Ectodermal cell (in vitro differentiated cells): ENCODE results near the gene SLC25A21.

ENCODE experiments used
- H3K27ac ChIP-seq: 2 replicates; pipeline ENCODE4 v1.7.0; 2013; ENCODE audit warnings: mild to moderate bottlenecking, low read depth, low read length; ENCODE audit not compliant: insufficient read depth, poor library complexity, severe bottlenecking
- H3K27me3 ChIP-seq: 2 replicates; pipeline ENCODE4 v1.7.0; 2013; ENCODE audit warnings: mild to moderate bottlenecking, low read length; ENCODE audit not compliant: insufficient read depth, control insufficient read depth, poor library complexity, severe bottlenecking
- H3K36me3 ChIP-seq: one replicate; pipeline ENCODE4 v1.7.0; 2013; ENCODE audit warnings: low read length; ENCODE audit not compliant: control insufficient read depth, insufficient read depth
- H3K4me1 ChIP-seq: one replicate; pipeline ENCODE4 v1.7.0; 2013; ENCODE audit warnings: low read length; ENCODE audit not compliant: control insufficient read depth, insufficient read depth
- H3K4me3 ChIP-seq: 2 replicates; pipeline ENCODE4 v1.7.0; 2013; ENCODE audit warnings: low read depth, low read length, control low read depth; ENCODE audit not compliant: insufficient read depth
- H3K9me3 ChIP-seq: 2 replicates; pipeline ENCODE4 v1.7.0; 2013; ENCODE audit warnings: mild to moderate bottlenecking, low read length, moderate library complexity; ENCODE audit not compliant: control insufficient read depth
- WGBS, 2 experiments: methylation state at CpG; one replicate each; pipeline ENCODE4 v1.1.7; 2013; ENCODE audit warnings: missing lambda C conversion rate in 2 of 2; 5-methylcytosine and 5-hydroxymethylcytosine counted together

SLC25A21 gene

GRCh38 chr14:37145395-37145794 lies 27.0 kb downstream of the SLC25A21 start:
- H3K4me3 ChIP-seq: no peak overlapping the region
- H3K4me1 ChIP-seq: no peaks in the 10 kb centered on the region
- H3K27ac ChIP-seq: no peak overlapping the region
- no peaks in the 10 kb centered on the region for H3K9me3 ChIP-seq
- H3K36me3 ChIP-seq: no peaks in the 10 kb centered on the region
- H3K27me3 ChIP-seq: no peaks in the 10 kb centered on the region

- no peak overlapping the region for H3K27ac ChIP-seq
- no peaks in the 10 kb centered on the region for H3K9me3 ChIP-seq
- WGBS, 2 experiments: 92 to 93% methylated on average over 3 of the region's 3 CpGs
- H3K4me1 ChIP-seq: no peaks in the 10 kb centered on the region
- no peaks in the 10 kb centered on the region for H3K36me3 ChIP-seq
- H3K27me3 ChIP-seq: no peaks in the 10 kb centered on the region
- no peak overlapping the region for H3K4me3 ChIP-seq
Observed at GRCh38 chr14:37144729-37145363, 27.6 kb downstream of the SLC25A21 start.

- Histone ChIP-seq H3K9me3 (no peaks in the 10 kb centered on the region), H3K4me1 (no peaks in the 10 kb centered on the region), H3K4me3 (no peak overlapping the region), H3K27ac (no peak overlapping the region), H3K27me3 (no peaks in the 10 kb centered on the region), H3K36me3 (no peaks in the 10 kb centered on the region)
- WGBS, 2 experiments: 89 to 91% methylated on average over 2 of the region's 2 CpGs
Observed at GRCh38 chr14:37143475-37143874, 28.9 kb downstream of the SLC25A21 start.

GRCh38 chr14:37142835-37143401 lies 29.5 kb downstream of the SLC25A21 start:
- Histone ChIP-seq H3K4me3 (no peak overlapping the region), H3K4me1 (no peaks in the 10 kb centered on the region), H3K36me3 (no peaks in the 10 kb centered on the region), H3K9me3 (no peaks in the 10 kb centered on the region), H3K27ac (no peak overlapping the region), H3K27me3 (no peaks in the 10 kb centered on the region)
- 84 to 86% methylated on average over 3 of the region's 3 CpGs for whole genome bisulfite sequencing, 2 experiments

GRCh38 chr14:37140176-37140575 lies 32.2 kb downstream of the SLC25A21 start:
- 85% methylated on average over 2 of the region's 2 CpGs; no CpG with 5 or more reads in 1 of the 2 experiments for WGBS, 2 experiments

GRCh38 chr14:37139710-37140109 lies 32.7 kb downstream of the SLC25A21 start:
- Histone ChIP-seq H3K4me3 (no peak overlapping the region), H3K4me1 (no peaks in the 10 kb centered on the region), H3K27me3 (no peaks in the 10 kb centered on the region), H3K27ac (no peak overlapping the region), H3K9me3 (no peaks in the 10 kb centered on the region), H3K36me3 (no peaks in the 10 kb centered on the region)
- WGBS, 2 experiments: 90 to 94% methylated on average over 3 of the region's 3 CpGs

More at GRCh38 chr14:37140176-37140575, 32.2 kb downstream of the SLC25A21 start:
- no peak overlapping the region for H3K4me3 ChIP-seq
- no peak overlapping the region for H3K27ac ChIP-seq
- no peaks in the 10 kb centered on the region for H3K36me3 ChIP-seq
- no peaks in the 10 kb centered on the region for H3K4me1 ChIP-seq
- H3K27me3 ChIP-seq: no peaks in the 10 kb centered on the region
- H3K9me3 ChIP-seq: no peaks in the 10 kb centered on the region

GRCh38 chr14:37138898-37139297 lies 33.5 kb downstream of the SLC25A21 start:
- no peak overlapping the region for H3K4me3 ChIP-seq
- WGBS, 2 experiments: 87 to 92% methylated on average over 1 of the region's 2 CpGs
- H3K27ac ChIP-seq: no peak overlapping the region
- H3K4me1 ChIP-seq: no peaks in the 10 kb centered on the region
- H3K9me3 ChIP-seq: no peaks in the 10 kb centered on the region
- no peaks in the 10 kb centered on the region for H3K36me3 ChIP-seq
- no peaks in the 10 kb centered on the region for H3K27me3 ChIP-seq

GRCh38 chr14:37133284-37133913 lies 39.0 kb downstream of the SLC25A21 start:
- Histone ChIP-seq H3K27me3 (no peaks in the 10 kb centered on the region), H3K4me1 (no peaks in the 10 kb centered on the region), H3K27ac (no peak overlapping the region), H3K36me3 (no peaks in the 10 kb centered on the region), H3K9me3 (no peaks in the 10 kb centered on the region), H3K4me3 (no peak overlapping the region)
- 89 to 91% methylated on average over 3 of the region's 3 CpGs for WGBS, 2 experiments

- Histone ChIP-seq H3K4me1 (no peaks in the 10 kb centered on the region), H3K27ac (no peak overlapping the region), H3K9me3 (no peaks in the 10 kb centered on the region), H3K36me3 (no peaks in the 10 kb centered on the region), H3K27me3 (no peaks in the 10 kb centered on the region), H3K4me3 (no peak overlapping the region)
- 99 to 100% methylated on average over 2 of the region's 2 CpGs for WGBS, 2 experiments
Observed at GRCh38 chr14:37131205-37131604, 41.2 kb downstream of the SLC25A21 start.

GRCh38 chr14:37129047-37129446 lies 43.4 kb downstream of the SLC25A21 start:
- Histone ChIP-seq H3K9me3 (no peaks in the 10 kb centered on the region), H3K36me3 (no peaks in the 10 kb centered on the region), H3K4me3 (no peak overlapping the region), H3K4me1 (no peaks in the 10 kb centered on the region), H3K27ac (no peak overlapping the region), H3K27me3 (no peaks in the 10 kb centered on the region)
- 93 to 94% methylated on average over 7 of the region's 7 CpGs for WGBS, 2 experiments
